Subcutaneous abdominal adipose tissue (tissue), 5 donors: Measurements from ENCODE around the gene SH2D3C.
"Not testable (repeated sequence)": the region's sequence is repeated elsewhere in the genome, so short reads cannot be mapped to it uniquely, and the experiment has no call there.

Experiments
- H3K27ac ChIP-seq: one replicate; pipeline ENCODE4 v1.7.0; 2013; ENCODE audit warnings: low read depth, mild to moderate bottlenecking, inconsistent platforms, low read length, moderate library complexity
- H3K27me3 ChIP-seq, 5 donors: one replicate each; pipeline ENCODE4 v1.7.0; 2013; ENCODE audit warnings: low read length in 5 of 5, inconsistent platforms in 1 of 5; ENCODE audit not compliant: control insufficient read depth in 5 of 5, insufficient read depth in 4 of 5
- H3K36me3 ChIP-seq, 5 donors: one replicate each; pipeline ENCODE4 v1.7.0; 2013; ENCODE audit warnings: low read length in 5 of 5; ENCODE audit not compliant: control insufficient read depth in 5 of 5, insufficient read depth in 5 of 5
- H3K4me1 ChIP-seq, 5 donors: one replicate each; pipeline ENCODE4 v1.7.0; 2013; ENCODE audit warnings: low read length in 5 of 5, mild to moderate bottlenecking in 3 of 5, moderate library complexity in 1 of 5; ENCODE audit not compliant: control insufficient read depth in 5 of 5, insufficient read depth in 5 of 5
- H3K4me3 ChIP-seq, 5 donors: one replicate each; pipeline ENCODE4 v1.7.0; 2013; ENCODE audit warnings: low read length in 5 of 5, low read depth in 1 of 5
- H3K9ac ChIP-seq, 5 donors: one replicate each; pipeline ENCODE4 v1.7.0; 2013; ENCODE audit warnings: low read length in 5 of 5, mild to moderate bottlenecking in 4 of 5, moderate library complexity in 3 of 5
- H3K9me3 ChIP-seq, 5 donors: one replicate each; pipeline ENCODE4 v1.7.0; 2013; ENCODE audit warnings: low read length in 5 of 5; ENCODE audit not compliant: control insufficient read depth in 5 of 5
- donor health status: healthy.
- donor health status: healthy.
- donor health status: healthy.
- donor health status: healthy.
- donor health status: healthy.

Gene SH2D3C

GRCh38 chr9:127768698-127769097, 9.8 kb downstream of the SH2D3C start:
- peak overlapping the region in 2 of 5 donors; percentile 7 to 74 for H3K9ac ChIP-seq
- H3K27me3 ChIP-seq = no peaks in the 10 kb centered on the region
- peaks cover 12 to 73% (median 43%) of the 10 kb centered on the region in 5 donors for H3K4me1 ChIP-seq
- H3K36me3 ChIP-seq = peaks cover 0 to 5% (median 0%) of the 10 kb centered on the region in 5 donors
- peak overlapping the region in 3 of 5 donors; percentile 31 to 47 (median 33) for H3K4me3 ChIP-seq
- no peaks in the 10 kb centered on the region for H3K9me3 ChIP-seq
- peak overlapping the region; percentile 82 for H3K27ac ChIP-seq

- Histone ChIP-seq H3K9ac (peak overlapping the region in 2 of 5 donors; percentile 32 to 74), H3K27ac (peak overlapping the region; percentile 82), H3K36me3 (peaks cover 0 to 5% (median 0%) of the 10 kb centered on the region in 5 donors), H3K27me3 (no peaks in the 10 kb centered on the region), H3K4me3 (peak overlapping the region in 3 of 5 donors; percentile 31 to 47 (median 33)), H3K9me3 (no peaks in the 10 kb centered on the region), H3K4me1 (peaks cover 12 to 81% (median 50%) of the 10 kb centered on the region in 5 donors)
Observed at GRCh38 chr9:127767909-127768331, 10.5 kb downstream of the SH2D3C start.

- Histone ChIP-seq H3K9me3 (no peaks in the 10 kb centered on the region), H3K4me1 (peaks cover 12 to 86% (median 55%) of the 10 kb centered on the region in 5 donors), H3K4me3 (peak overlapping the region in 3 of 5 donors; percentile 31 to 47 (median 33)), H3K36me3 (peaks cover 0 to 5% (median 0%) of the 10 kb centered on the region in 5 donors), H3K9ac (peak overlapping the region in 3 of 5 donors; percentile 7 to 74 (median 32)), H3K27ac (peak overlapping the region; percentile 82), H3K27me3 (no peaks in the 10 kb centered on the region)
Observed at GRCh38 chr9:127767410-127767809, 11.1 kb downstream of the SH2D3C start.

GRCh38 chr9:127765418-127765817, 13.0 kb downstream of the SH2D3C start:
- Histone ChIP-seq H3K4me3 (no peak overlapping the region), H3K27me3 (peaks cover 0 to 2% (median 0%) of the 10 kb centered on the region in 5 donors), H3K36me3 (peaks cover 0 to 5% (median 0%) of the 10 kb centered on the region in 5 donors), H3K9ac (peak overlapping the region in 1 of 5 donors; percentile 51), H3K9me3 (no peaks in the 10 kb centered on the region), H3K4me1 (peaks cover 8 to 92% (median 46%) of the 10 kb centered on the region in 5 donors), H3K27ac (peak overlapping the region; percentile 82)

GRCh38 chr9:127763918-127764384, 14.5 kb downstream of the SH2D3C start:
- peak overlapping the region in 2 of 5 donors; percentile 38 to 56 for H3K9ac ChIP-seq
- peak overlapping the region; percentile 82 for H3K27ac ChIP-seq
- peaks cover 0 to 90% (median 41%) of the 10 kb centered on the region in 5 donors for H3K4me1 ChIP-seq
- peaks cover 0 to 2% (median 0%) of the 10 kb centered on the region in 5 donors for H3K27me3 ChIP-seq
- H3K9me3 ChIP-seq = no peaks in the 10 kb centered on the region
- peak overlapping the region in 1 of 5 donors; percentile 24 for H3K4me3 ChIP-seq
- H3K36me3 ChIP-seq = peaks cover 0 to 6% (median under 1%) of the 10 kb centered on the region in 5 donors

GRCh38 chr9:127762111-127762676, 16.3 kb downstream of the SH2D3C start:
- Histone ChIP-seq H3K4me3 (peak overlapping the region in 3 of 5 donors; percentile 44 to 58 (median 46)), H3K4me1 (peaks cover 0 to 82% (median 30%) of the 10 kb centered on the region in 5 donors), H3K27me3 (peaks cover 0 to 2% (median 0%) of the 10 kb centered on the region in 5 donors), H3K36me3 (peaks cover 0 to 9% (median 2%) of the 10 kb centered on the region in 5 donors), H3K9ac (peak overlapping the region in 2 of 5 donors; percentile 11 to 38), H3K9me3 (no peaks in the 10 kb centered on the region), H3K27ac (peak overlapping the region; percentile 82)

- peaks cover 0 to 2% (median 0%) of the 10 kb centered on the region in 5 donors for H3K27me3 ChIP-seq
- peak overlapping the region in 3 of 5 donors; percentile 44 to 58 (median 46) for H3K4me3 ChIP-seq
- peak overlapping the region; percentile 60 for H3K27ac ChIP-seq
- H3K9me3 ChIP-seq = no peaks in the 10 kb centered on the region
- H3K9ac ChIP-seq = peak overlapping the region in 1 of 5 donors; percentile 67
- peaks cover 0 to 9% (median 2%) of the 10 kb centered on the region in 5 donors for H3K36me3 ChIP-seq
- H3K4me1 ChIP-seq = peaks cover 0 to 75% (median 24%) of the 10 kb centered on the region in 5 donors
Observed at GRCh38 chr9:127761491-127761956, 16.9 kb downstream of the SH2D3C start.

- H3K27me3 ChIP-seq = peaks cover 0 to 2% (median 0%) of the 10 kb centered on the region in 5 donors
- H3K4me1 ChIP-seq = peaks cover 0 to 75% (median 24%) of the 10 kb centered on the region in 5 donors
- no peaks in the 10 kb centered on the region for H3K9me3 ChIP-seq
- peak overlapping the region in 3 of 5 donors; percentile 44 to 58 (median 46) for H3K4me3 ChIP-seq
- H3K9ac ChIP-seq = peak overlapping the region in 1 of 5 donors; percentile 67
- H3K36me3 ChIP-seq = peaks cover 0 to 6% (median 2%) of the 10 kb centered on the region in 5 donors
- peak overlapping the region; percentile 60 for H3K27ac ChIP-seq
Observed at GRCh38 chr9:127761061-127761460, 17.4 kb downstream of the SH2D3C start.

- Histone ChIP-seq H3K4me3 (no peak overlapping the region), H3K36me3 (peaks cover 0 to 6% (median 3%) of the 10 kb centered on the region in 5 donors), H3K27me3 (peaks cover 5 to 12% (median 9%) of the 10 kb centered on the region in 5 donors), H3K27ac (no peak overlapping the region), H3K4me1 (peaks cover 0 to 71% (median 17%) of the 10 kb centered on the region in 5 donors), H3K9ac (peak overlapping the region in 1 of 5 donors; percentile 28), H3K9me3 (no peaks in the 10 kb centered on the region)
Observed at GRCh38 chr9:127758843-127759242, 19.6 kb downstream of the SH2D3C start.

- peaks cover 5 to 17% (median 14%) of the 10 kb centered on the region in 5 donors for H3K27me3 ChIP-seq
- not testable (repeated sequence) for H3K9ac ChIP-seq, H3K4me3 ChIP-seq, H3K27ac ChIP-seq, H3K9me3 ChIP-seq
- H3K4me1 ChIP-seq = peaks cover 0 to 73% (median 3%) of the 10 kb centered on the region in 5 donors
- H3K36me3 ChIP-seq = peaks cover 0 to 16% (median 8%) of the 10 kb centered on the region in 5 donors
Observed at GRCh38 chr9:127756776-127757175, 21.7 kb downstream of the SH2D3C start.
